ENCODE data around the gene ANKRD40.

- TF ChIP-seq CTCF (conservative IDR thresholded peaks at IDR 0.05), result no peak
- no peak for TF ChIP-seq EZH2 (IDR thresholded peaks at IDR 0.05; ENCODE audit: low read depth)
Observed at GRCh38 chr17:50653738-50654137, 54.0 kb downstream of the ANKRD40 start.

Data from PC-9 (cell line).